Hepatocyte (in vitro differentiated cells): Measurements from ENCODE around the gene KDM4F. TPM values are rescaled to one million over a fixed set of nuclear protein-coding genes. Genes with fewer than 3 reads are reported as not detected.

Experiments
- DNase-seq: peaks from one replicate; pipeline ENCODE4 v3.0.0-alpha.2; 2016; ENCODE audit warnings: low spot score
- H2AFZ ChIP-seq: fragments of 200-600 bp; sonication (generic); 2 replicates; pipeline ENCODE4 v1.6.0; 2016; ENCODE audit warnings: antibody characterized with exemption, mild to moderate bottlenecking
- H3K27ac ChIP-seq: fragments of 200-600 bp; sonication (generic); 2 replicates; pipeline ENCODE4 v1.5.1; 2016; ENCODE audit warnings: mild to moderate bottlenecking
- H3K27me3 ChIP-seq: fragments of 200-600 bp; sonication (generic); 2 replicates; pipeline ENCODE4 v1.6.1; 2016
- H3K36me3 ChIP-seq: fragments of 200-600 bp; sonication (generic); replicated peaks from 2 replicates; pipeline ENCODE4 v1.5.1; 2016; ENCODE audit warnings: low read depth; ENCODE audit not compliant: insufficient read depth
- H3K4me1 ChIP-seq: fragments of 200-600 bp; sonication (generic); 2 replicates; pipeline ENCODE4 v1.5.1; 2016; ENCODE audit warnings: mild to moderate bottlenecking, moderate library complexity; ENCODE audit not compliant: insufficient read depth
- H3K4me2 ChIP-seq: fragments of 200-600 bp; sonication (generic); 2 replicates; pipeline ENCODE4 v1.6.0; 2016
- H3K4me3 ChIP-seq: fragments of 200-600 bp; sonication (generic); 2 replicates; pipeline ENCODE4 v1.5.1; 2016; ENCODE audit warnings: mild to moderate bottlenecking
- H3K79me2 ChIP-seq: fragments of 200-600 bp; sonication (generic); 2 replicates; pipeline ENCODE4 v1.6.0; 2017; ENCODE audit warnings: mild to moderate bottlenecking
- H3K9me2 ChIP-seq: fragments of 200-600 bp; sonication (generic); replicated peaks from 2 replicates; pipeline ENCODE4 v1.6.0; 2017; ENCODE audit warnings: mild to moderate bottlenecking; ENCODE audit not compliant: insufficient read depth
- H3K9me3 ChIP-seq: fragments of 200-600 bp; sonication (generic); 2 replicates; pipeline ENCODE4 v1.5.1; 2016; ENCODE audit warnings: low read depth, mild to moderate bottlenecking
- H4K20me1 ChIP-seq: fragments of 200-600 bp; sonication (generic); 2 replicates; pipeline ENCODE4 v1.6.0; 2016; ENCODE audit warnings: mild to moderate bottlenecking; ENCODE audit not compliant: insufficient read depth, poor library complexity, severe bottlenecking
- CTCF ChIP-seq: fragments of 200-600 bp; sonication (generic); IDR thresholded peaks from 2 replicates; pipeline ENCODE4 v1.5.1; 2016; ENCODE audit warnings: antibody characterized with exemption, mild to moderate bottlenecking; ENCODE audit not compliant: poor library complexity
- EZH2 ChIP-seq: fragments of 200-600 bp; sonication (generic); IDR thresholded peaks from 2 replicates; pipeline ENCODE4 v1.6.1; 2016; ENCODE audit warnings: antibody characterized with exemption, mild to moderate bottlenecking, borderline replicate concordance
- EZH2phosphoT487 ChIP-seq: fragments of 200-600 bp; sonication (generic); IDR thresholded peaks from one replicate; pipeline ENCODE4 v1.6.1; 2018; ENCODE audit warnings: antibody characterized with exemption, mild to moderate bottlenecking, low read depth, moderate library complexity; ENCODE audit not compliant: unreplicated experiment, severe bottlenecking
- WGBS: methylation state at CpG from one replicate; pipeline ENCODE4 v1.1.6; 2016; ENCODE audit warnings: low lambda C conversion rate; ENCODE audit errors: missing lambda C conversion rate; 5-methylcytosine and 5-hydroxymethylcytosine counted together
- polyA plus RNA-seq: library from polyadenylated mRNA; unstranded; fragments of >200 nt; fragmentation: Nextera tagmentation; extraction: Ambion mirVana; gene quantifications from 2 replicates; pipeline ENCODE4 v1.2.1, GENCODE V29; 2016
- total RNA-seq: library from RNA; depleted of rRNA; stranded (reverse); fragments of >200 nt; gene quantifications from 2 replicates; pipeline ENCODE4 v1.2.3, GENCODE V29; 2014

KDM4F gene
- total and polyA plus RNA-seq, 2 experiments from 2014 or later: not detected

GRCh38 chr11:95068549-95068948 lies 19.3 kb downstream of the KDM4F start:
- Histone ChIP-seq H3K9me3 (no peaks in the 10 kb centered on the region), H3K4me1 (peaks cover 6% of the 10 kb centered on the region), H3K27ac (peak overlapping the region; percentile 99), H3K36me3 (no peaks in the 10 kb centered on the region), H4K20me1 (peaks cover 5% of the 10 kb centered on the region), H3K79me2 (peaks cover 37% of the 10 kb centered on the region), H2AFZ (peak overlapping the region; percentile 63), H3K4me2 (peak overlapping the region; percentile 70), H3K4me3 (peak overlapping the region; percentile 93), H3K9me2 (no peaks in the 10 kb centered on the region), H3K27me3 (no peaks in the 10 kb centered on the region)
- TF ChIP-seq CTCF (no peak), EZH2 (no peak), EZH2phosphoT487 (no peak)
- WGBS: 5% methylated on average over 5 of the region's 5 CpGs
- DNase-seq: peak; percentile 91

DNA sequence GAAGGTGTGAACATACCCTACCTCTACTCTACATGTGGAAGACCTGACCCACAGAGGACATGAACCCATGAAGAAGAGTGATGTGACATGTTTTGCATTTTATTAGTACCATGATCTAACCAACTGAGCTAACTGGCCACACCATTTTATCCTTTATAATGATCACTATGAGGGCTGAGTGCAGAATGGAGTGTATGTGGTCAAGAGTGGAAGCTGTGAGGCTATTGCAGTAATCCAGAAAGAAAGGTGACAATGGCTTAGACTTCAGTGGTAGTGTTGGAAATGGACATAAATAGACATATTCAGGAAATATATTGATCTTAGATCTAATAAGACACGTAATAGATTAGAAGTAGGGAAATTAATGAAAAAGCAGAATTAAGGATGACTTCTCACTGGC lies 21.2 kb downstream of the KDM4F start:
- Histone ChIP-seq H3K27ac (no peak overlapping the region), H3K36me3 (no peaks in the 10 kb centered on the region), H3K4me2 (peak overlapping the region; percentile 70), H3K4me1 (peaks cover 6% of the 10 kb centered on the region), H3K9me2 (no peaks in the 10 kb centered on the region), H3K27me3 (no peaks in the 10 kb centered on the region), H2AFZ (no peak overlapping the region), H3K4me3 (no peak overlapping the region), H4K20me1 (peaks cover 5% of the 10 kb centered on the region), H3K79me2 (peaks cover 37% of the 10 kb centered on the region), H3K9me3 (no peaks in the 10 kb centered on the region)
- TF ChIP-seq CTCF: no peak
- no peak for TF ChIP-seq EZH2
- no peak for TF ChIP-seq EZH2phosphoT487
- no peak for DNase-seq
- 96% methylated on average over 1 of the region's 1 CpG for WGBS

DNA sequence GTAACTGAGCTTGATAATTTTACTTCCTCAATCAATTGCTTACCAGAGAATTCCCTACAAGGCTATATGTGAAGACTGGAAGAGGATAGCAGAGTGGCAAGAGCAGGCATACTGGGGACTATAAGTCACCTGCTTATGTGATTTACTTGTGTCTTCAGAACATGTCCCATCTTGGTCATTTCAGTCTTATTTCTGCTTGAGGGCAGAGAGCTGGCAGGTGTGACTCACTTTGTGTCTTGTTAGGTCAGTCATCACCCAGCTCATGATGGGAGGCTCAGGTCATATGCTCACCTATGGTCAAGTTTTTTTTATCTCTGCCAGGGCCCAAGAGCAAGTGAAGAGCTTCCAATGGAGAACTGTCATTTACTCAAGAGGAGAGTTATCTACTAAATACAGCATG lies 23.7 kb downstream of the KDM4F start:
- Histone ChIP-seq H3K4me3 (no peak overlapping the region), H2AFZ (no peak overlapping the region), H3K27me3 (no peaks in the 10 kb centered on the region), H3K9me2 (no peaks in the 10 kb centered on the region), H3K27ac (no peak overlapping the region), H3K4me1 (peaks cover 6% of the 10 kb centered on the region), H3K36me3 (no peaks in the 10 kb centered on the region), H4K20me1 (peaks cover 5% of the 10 kb centered on the region), H3K9me3 (no peaks in the 10 kb centered on the region), H3K79me2 (peaks cover 34% of the 10 kb centered on the region), H3K4me2 (no peak overlapping the region)
- no peak for TF ChIP-seq CTCF
- no peak for TF ChIP-seq EZH2
- TF ChIP-seq EZH2phosphoT487: no peak
- DNase-seq: no peak
